Memory B cell (primary cell): ENCODE data around the gene KIF27.
"Not testable (repeated sequence)": the region's sequence is repeated elsewhere in the genome, so short reads cannot be mapped to it uniquely, and the experiment has no call there.

ENCODE experiments used
- ATAC-seq: fragments of 150-1000 bp; cut with Tn5 transposase; 2 replicates; pipeline ENCODE4 v1.10.0; 2021; ENCODE audit warnings: low read depth, mild to moderate bottlenecking, moderate library complexity
- DNase-seq, 2 donors: peaks; one replicate each; pipeline ENCODE4 v3.0.0; 2022; ENCODE audit warnings: low spot score in 2 of 2
- H3K27ac Mint-ChIP-seq: one replicate; pipeline ENCODE4 v1.8.0; 2022; ENCODE audit warnings: mild to moderate bottlenecking, moderate library complexity, mixed read lengths
- H3K27me3 Mint-ChIP-seq: one replicate; pipeline ENCODE4 v1.8.0; 2022; ENCODE audit warnings: mixed read lengths
- H3K36me3 Mint-ChIP-seq: one replicate; pipeline ENCODE4 v1.8.0; 2022; ENCODE audit warnings: mild to moderate bottlenecking, mixed read lengths
- H3K4me1 Mint-ChIP-seq: one replicate; pipeline ENCODE4 v1.8.0; 2022; ENCODE audit warnings: mixed read lengths
- H3K4me3 Mint-ChIP-seq: one replicate; pipeline ENCODE4 v1.8.0; 2022; ENCODE audit warnings: mild to moderate bottlenecking, moderate library complexity, mixed read lengths
- H3K9me3 Mint-ChIP-seq: one replicate; pipeline ENCODE4 v1.8.0; 2022; ENCODE audit warnings: mixed read lengths

Gene KIF27

DNA sequence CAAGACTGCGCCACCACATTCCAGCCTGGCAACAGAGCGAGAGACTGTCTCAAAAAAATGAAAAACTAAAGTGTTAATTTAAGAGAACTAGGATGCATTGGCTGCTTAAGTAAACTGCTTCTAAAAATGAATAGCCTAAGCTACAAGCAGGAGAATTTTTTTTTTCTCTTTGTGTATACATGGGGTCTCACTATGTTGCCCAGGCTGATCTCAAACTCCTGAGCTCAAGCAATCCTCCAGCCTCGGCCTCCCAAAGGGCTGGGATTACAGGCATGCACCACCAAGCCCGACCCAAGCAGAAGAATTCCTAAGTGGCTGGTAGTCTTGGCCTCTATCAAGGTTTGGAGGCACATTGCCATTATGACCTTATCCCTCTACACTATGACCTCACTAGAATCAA is 106.1 kb downstream of the KIF27 start:
- H3K36me3 Mint-ChIP-seq, DNase-seq, H3K4me3 Mint-ChIP-seq, H3K9me3 Mint-ChIP-seq, ATAC-seq, H3K27me3 Mint-ChIP-seq, H3K27ac Mint-ChIP-seq, H3K4me1 Mint-ChIP-seq: not testable (repeated sequence)

DNA sequence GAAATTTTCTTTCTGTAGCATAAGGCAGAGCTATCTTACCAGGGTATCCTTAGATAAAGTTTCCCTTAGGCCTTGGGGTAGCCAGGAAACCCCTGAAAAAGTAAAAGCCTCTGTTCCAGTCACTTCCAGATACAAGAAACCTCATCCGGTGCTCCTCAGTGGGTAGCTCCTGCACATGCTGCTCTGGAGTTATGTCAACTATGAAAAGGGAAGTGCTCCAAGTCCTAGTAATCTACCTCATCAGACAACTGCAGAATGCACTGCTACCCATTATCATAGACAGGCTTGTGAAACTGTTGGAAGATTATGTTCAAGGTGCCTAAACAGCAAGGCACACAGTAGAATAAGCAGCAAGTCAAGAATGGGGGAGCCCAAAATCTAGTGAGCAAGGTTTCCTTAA is 112.0 kb downstream of the KIF27 start:
- ATAC-seq, H3K9me3 Mint-ChIP-seq, H3K4me1 Mint-ChIP-seq, H3K4me3 Mint-ChIP-seq, H3K27ac Mint-ChIP-seq, H3K27me3 Mint-ChIP-seq, DNase-seq, H3K36me3 Mint-ChIP-seq: not testable (repeated sequence)

DNA sequence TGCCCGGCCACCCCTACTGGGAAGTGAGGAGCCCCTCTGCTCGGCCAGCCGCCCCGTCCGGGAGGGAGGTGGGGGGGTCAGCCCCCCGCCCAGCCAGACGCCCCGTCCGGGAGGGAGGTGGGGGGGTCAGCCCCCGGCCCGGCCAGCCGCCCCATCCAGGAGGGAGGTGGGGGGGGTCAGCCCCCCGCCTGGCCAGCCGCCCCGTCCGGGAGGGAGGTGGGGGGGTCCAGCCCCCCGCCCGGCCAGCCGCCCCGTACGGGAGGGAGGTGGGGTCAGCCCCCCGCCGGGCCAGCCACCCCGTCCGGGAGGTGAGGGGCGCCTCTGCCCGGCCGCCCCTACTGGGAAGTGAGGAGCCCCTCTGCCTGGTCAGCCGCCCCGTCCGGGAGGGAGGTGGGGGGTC is 116.8 kb downstream of the KIF27 start:
- not testable (repeated sequence) for H3K4me1 Mint-ChIP-seq, H3K9me3 Mint-ChIP-seq, H3K36me3 Mint-ChIP-seq, ATAC-seq, DNase-seq, H3K27me3 Mint-ChIP-seq, H3K4me3 Mint-ChIP-seq, H3K27ac Mint-ChIP-seq

DNA sequence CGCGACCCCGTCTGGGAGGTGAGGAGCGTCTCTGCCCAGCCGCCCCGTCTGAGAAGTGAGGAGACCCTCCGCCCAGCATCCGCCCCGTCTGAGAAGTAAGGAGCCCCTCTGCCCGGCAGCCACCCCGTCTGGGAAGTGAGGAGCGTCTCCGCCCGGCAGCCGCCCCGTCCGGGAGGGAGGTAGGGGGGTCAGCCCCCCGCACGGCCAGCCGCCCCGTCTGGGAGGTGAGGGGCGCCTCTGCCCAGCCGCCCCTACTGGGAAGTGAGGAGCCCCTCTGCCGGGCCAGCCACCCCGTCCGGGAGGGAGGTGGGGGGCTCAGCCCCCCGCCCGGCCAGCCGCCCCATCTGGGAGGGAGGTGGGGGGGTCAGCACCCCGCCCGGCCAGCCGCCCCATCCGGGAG is 117.3 kb downstream of the KIF27 start:
- H3K4me3 Mint-ChIP-seq, H3K27me3 Mint-ChIP-seq, H3K4me1 Mint-ChIP-seq, ATAC-seq, H3K9me3 Mint-ChIP-seq, DNase-seq, H3K27ac Mint-ChIP-seq, H3K36me3 Mint-ChIP-seq: not testable (repeated sequence)

DNA sequence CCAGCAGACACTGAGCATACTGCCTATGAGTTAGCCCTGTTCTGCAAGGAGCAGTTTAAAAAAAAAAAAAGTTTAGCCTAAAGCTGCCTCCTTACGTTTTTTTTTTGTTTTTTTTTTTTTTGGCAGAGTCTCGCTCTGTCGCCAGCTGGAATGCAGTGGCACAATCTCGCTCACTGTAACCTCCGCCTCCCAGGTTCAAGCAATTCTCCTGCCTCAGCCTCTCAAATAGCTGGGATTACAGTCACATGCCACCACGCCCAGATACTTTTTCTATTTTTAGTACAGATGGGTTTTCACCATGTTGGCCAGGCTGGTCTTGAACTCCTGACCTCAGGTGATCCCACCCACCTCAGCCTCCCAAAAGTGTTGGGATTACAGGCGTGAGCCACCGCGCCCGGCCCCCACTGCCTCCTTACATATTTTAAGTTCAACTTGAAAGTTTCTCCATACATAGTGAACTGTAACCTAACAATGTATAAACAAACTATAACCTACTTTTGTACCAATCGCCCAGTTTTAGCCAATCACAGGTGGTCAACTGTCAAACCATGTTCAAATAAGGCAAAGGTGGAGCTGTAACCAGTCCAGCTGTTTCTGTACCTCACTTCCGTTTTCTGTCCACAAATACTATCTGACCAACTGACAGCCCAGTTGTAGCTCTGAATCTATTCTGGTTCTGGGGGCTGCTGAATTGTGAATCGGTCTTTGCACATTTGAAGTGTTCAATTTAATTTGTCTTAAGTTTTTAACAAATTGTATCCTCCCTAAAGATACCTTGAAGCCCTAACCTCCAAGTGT is 120.8 kb downstream of the KIF27 start:
- Mint-ChIP-seq H3K27me3 (no peaks in the 10 kb centered on the region), H3K4me1 (no peaks in the 10 kb centered on the region), H3K9me3 (no peaks in the 10 kb centered on the region), H3K27ac (no peak overlapping the region), H3K4me3 (no peak overlapping the region), H3K36me3 (peaks cover 15% of the 10 kb centered on the region)
- ATAC-seq (no peak), DNase-seq (no peak)

DNA sequence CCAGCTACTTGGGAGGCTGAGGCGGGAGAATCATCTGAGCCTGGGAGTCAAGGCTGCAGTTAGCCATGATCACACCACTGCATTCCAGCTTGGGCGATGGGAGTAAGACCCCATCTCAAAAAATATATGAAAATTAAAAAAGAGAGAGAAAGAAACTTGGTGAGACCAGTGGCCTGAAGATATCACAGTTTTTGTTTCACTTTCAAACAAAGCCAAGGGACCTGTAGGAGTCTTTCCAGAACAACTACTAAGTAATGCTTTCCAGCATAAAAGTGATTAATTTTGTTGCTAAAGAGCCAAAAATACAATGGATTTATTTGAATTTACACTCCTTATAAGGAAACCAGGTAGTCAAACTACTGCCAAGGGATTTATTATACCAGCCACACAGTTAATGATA is 127.2 kb downstream of the KIF27 start:
- Mint-ChIP-seq H3K36me3 (peaks cover 17% of the 10 kb centered on the region), H3K27ac (no peak overlapping the region), H3K4me1 (no peaks in the 10 kb centered on the region), H3K27me3 (no peaks in the 10 kb centered on the region), H3K4me3 (no peak overlapping the region), H3K9me3 (no peaks in the 10 kb centered on the region)
- ATAC-seq (no peak), DNase-seq (no peak)

DNA sequence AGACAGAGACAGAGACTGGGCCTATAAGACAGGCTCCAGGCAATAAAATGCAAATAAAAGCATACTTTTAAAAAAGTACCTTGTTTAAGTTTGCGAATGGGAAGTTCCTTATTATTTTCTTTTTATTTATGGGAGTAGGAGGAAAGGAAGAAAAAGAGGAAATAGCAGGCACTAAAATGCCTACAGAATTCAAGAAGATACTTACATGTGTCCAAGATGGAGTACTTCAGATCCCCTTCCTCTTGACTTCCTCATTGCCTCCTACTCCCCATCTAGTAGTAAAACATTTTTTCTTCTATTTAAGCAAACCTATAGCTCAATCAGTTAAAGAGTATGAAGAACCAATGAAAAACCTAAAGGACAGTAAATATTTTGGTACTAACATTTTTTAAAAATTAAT is 128.5 kb downstream of the KIF27 start:
- H3K4me1 Mint-ChIP-seq = no peaks in the 10 kb centered on the region
- no peak for ATAC-seq
- H3K36me3 Mint-ChIP-seq = peaks cover 12% of the 10 kb centered on the region

More for the DNA sequence above, 128.5 kb downstream of the KIF27 start:
- Mint-ChIP-seq H3K27ac (no peak overlapping the region), H3K4me3 (no peak overlapping the region), H3K27me3 (no peaks in the 10 kb centered on the region), H3K9me3 (no peaks in the 10 kb centered on the region)
- DNase-seq = no peak
